ENCODE measurements around the gene ADAMTSL5. TPM values are rescaled to one million over a fixed set of nuclear protein-coding genes. Genes with fewer than 3 reads are reported as not detected.
A peak's percentile ranks its signal among the peaks of the same experiment; 100 is the strongest.
"Not testable (repeated sequence)": the region's sequence is repeated elsewhere in the genome, so short reads cannot be mapped to it uniquely, and the experiment has no call there.

ADAMTSL5 gene
- total RNA-seq, 1 experiment from 2014 or later = 1.8 TPM

DNA sequence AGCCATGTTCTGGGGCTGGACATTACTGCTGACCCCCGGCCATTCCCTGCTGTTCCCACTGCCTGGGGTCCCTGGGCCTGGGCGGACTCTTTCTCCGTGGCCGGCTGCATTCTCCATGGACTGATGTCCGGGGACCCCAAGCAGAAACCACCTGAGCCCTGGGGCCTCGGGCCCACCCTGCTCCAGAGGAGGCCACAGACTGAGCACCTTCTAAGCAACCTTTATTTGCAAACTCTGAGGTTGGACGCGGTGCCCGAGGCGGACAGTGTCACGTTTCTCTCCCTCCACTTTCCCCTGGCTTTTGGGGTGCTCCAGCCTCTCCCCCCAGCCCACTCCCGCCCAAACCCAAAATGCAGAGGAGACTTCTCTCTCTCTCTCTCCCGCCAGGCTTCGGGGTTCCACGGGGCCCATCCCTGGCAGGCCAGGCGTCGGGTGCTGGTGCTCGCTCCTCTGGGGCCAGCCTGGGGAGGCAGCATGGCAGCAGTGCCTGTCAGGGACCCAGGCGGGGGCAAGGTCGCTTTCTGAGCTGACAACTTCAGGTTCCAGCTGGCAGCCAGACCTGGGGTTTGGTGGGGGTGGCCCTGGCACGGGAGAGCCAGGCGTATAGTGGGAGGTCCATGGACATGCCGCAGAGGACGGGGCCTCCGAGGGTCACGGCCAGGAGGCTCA lies 31.5 kb downstream of the ADAMTSL5 start:
- no peak for DNase-seq (ENCODE audit: low spot score)

DNA sequence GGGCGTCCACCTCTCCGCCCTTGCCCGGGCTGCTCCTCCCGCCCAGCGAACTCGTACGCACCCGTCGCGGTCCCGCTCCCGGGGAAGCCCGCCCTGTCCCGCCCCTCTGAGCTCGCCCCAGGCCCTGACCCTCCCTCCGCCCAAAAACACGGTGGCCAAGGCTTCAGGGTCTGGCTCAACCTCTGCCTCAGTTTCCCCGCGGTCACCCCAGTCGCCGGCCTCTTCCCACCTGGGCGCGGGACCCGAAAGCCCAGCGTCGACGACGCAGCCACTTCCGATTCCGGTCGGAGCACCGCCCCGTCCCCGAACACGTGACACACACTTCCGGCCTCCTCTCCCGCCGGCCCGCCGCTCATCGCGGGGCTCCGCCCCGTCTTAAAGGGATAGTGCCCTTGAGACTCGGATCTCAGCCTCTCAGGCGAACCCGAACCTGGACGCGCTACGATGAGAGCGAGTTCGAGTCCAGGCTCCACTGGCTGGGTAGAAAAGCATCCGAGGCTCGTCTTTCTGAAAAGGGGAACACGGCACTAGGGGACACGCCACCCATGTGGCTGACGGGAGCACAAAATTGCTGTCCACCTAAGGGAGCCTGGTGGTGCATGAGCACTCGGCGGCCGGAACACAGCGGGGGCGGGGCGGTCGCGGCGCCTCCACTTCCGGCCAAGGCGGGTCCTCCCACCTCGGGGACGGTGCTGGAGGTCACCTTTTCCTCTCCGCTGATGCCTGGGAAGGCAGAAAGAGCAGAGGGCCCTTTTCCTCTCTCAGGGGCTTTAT lies 33.7 kb downstream of the ADAMTSL5 start, which contains the start of gene C19orf25:
Gene C19orf25 (minus strand): TSS at position 282 of the 774 bp plus-strand sequence. CDS start 312 bp downstream, outside the sequence.
- DNase-seq (ENCODE audit: low spot score) = peak; percentile 80

DNA sequence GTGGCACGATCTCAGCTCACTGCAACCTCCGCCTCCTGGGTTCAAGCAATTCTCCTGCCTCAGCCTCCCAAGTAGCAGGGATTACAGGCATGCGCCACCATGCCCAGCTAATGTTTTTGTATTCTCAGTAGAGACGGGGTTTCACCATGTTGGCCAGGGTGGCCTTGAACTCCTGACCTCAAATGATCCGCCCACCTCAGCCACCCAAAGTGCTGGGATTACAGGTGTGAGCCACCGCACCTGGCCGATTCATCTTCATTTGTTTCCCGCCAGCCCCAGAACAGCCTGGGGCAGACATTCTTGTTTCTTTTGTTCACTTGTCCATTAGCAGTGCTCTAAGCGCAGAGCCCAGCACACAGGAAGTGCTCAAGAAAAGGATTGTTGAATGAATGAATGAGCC lies 35.8 kb downstream of the ADAMTSL5 start:
- not testable (repeated sequence) for DNase-seq (ENCODE audit: low spot score)

DNA sequence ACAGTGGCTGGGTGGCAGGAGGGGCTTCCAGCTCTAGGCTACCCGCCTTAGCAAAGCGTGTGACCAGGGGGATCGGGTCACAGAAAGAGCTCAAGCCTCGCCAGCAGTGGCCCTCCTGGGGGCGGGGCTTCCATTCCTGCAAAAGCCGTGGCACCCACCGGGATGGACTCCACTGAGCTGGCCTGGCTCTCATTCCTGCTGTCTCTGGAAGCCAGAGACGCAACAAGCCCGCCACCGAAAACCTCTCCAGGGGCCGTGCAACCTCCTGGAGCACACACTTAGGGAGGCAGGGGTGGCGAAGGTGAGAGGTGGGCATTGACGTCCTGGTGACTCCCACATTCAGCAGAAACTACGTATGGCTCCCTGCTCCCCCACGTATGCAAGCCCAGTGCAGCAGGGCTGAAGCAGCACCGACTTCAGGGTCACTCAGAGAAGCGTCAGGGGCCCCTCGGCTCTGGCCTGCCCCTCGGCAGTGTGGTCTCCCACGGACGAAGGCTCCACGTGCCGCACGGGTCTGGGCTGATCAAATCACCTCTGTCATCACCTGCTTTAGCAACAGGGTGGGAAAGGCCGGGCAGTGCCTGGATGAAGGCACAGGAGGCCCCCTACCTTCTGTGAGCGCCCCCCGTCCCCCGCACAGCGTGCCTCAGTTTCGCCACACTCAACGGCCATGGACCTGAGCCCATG lies 36.9 kb downstream of the ADAMTSL5 start:
- no peak for DNase-seq (ENCODE audit: low spot score)

DNA sequence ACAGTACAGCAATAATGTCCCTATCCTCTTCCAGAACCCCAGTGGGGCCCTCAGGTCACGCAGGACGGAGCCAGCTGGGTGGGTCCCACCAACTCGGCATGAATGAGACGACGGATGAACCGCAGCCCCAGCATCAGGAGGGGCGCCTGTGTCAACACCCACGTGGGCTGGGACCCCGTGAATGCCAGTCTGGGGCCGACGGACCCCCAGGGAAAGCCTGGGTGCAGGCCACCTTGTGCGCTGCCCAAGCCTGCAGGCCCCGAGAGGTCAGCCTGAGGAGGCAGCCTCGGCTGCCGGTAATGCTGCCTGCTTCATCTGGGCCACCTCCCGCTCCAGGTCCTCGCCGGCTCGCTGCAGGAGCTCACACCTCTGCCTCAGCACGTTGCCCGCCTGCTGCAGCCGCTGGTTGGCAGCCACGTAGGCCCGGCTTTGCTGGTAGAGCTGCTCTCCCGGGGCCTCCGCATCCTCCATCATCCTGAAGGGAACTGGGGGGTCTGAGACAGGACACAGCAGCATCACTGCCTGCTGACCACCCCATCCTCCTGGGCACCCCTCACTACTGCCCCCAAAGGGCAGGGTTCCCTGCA lies 38.0 kb downstream of the ADAMTSL5 start:
- DNase-seq (ENCODE audit: low spot score) = no peak

DNA sequence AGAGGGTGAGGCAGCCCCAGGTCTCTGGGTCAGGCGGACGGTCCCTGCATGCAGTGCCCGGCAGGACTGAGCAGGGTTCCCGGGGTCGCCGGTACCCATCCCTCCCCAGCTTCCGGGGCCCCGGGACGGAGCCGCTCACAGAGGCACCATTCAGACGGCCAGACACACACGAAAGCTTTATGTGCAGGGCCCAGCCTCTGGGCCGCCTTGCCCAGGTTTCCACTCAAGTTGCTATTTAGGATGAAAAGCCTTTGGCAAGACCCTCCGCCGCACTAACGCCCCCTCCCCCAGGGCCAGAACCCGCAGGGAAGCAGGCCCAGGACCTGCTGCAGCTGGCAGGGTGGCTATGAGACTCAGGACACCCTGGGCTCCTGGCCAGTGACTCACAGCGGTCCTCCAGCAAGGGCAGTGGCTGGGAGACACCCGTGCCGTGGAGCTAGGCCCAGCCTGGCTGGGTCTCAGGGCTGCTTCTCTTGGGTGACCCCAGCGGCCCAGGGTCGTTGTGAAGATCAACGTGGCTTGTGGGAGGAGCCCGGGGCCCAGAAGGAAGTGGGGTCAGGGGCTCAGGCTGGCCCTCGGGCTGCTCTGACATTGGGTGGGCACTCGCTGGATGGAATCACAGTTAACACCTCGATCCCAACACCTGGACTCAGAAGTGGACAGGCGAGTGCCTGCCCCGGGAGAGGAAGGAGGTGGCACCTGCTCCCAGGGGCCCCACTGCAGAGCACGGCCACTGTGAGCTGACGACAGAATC lies 38.6 kb downstream of the ADAMTSL5 start:
- DNase-seq (ENCODE audit: low spot score) = no peak

DNA sequence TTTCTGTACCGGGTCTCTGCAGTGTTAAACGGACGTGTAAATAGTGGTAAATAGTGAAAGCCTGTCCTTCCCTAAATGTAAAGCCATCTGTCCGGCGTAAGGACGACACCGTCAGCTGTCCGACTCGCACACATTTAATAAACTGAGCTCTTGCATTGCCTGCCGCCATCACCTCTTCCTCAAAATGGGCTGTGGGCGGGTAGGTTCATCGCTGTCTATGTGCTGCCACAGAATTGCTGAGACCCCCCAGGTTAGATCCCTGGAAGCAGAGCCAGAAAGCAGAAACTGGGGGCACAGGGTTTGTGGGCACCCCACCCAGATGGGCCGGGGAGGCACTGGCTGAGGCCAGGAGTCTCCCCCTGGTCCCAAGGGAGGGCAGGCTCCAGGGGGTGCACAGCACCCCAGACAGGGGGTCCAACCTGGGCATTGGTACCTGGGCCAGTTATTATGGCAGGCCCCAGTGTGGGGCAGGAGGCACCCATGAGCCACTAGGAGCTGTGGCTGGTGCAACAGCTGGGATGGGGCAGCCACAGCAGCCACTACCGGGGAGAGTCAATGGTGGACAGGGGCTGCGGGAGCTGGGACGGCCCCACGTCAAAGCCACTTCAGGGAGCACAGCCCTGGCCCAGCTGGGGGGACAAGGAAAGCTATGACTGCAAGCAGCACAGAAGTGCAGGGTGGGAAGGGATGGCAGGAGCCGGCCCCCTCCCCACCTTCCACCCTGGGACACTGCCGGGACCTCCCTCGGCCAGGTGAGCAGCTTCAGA lies 39.6 kb downstream of the ADAMTSL5 start:
- DNase-seq (ENCODE audit: low spot score) = no peak

DNA sequence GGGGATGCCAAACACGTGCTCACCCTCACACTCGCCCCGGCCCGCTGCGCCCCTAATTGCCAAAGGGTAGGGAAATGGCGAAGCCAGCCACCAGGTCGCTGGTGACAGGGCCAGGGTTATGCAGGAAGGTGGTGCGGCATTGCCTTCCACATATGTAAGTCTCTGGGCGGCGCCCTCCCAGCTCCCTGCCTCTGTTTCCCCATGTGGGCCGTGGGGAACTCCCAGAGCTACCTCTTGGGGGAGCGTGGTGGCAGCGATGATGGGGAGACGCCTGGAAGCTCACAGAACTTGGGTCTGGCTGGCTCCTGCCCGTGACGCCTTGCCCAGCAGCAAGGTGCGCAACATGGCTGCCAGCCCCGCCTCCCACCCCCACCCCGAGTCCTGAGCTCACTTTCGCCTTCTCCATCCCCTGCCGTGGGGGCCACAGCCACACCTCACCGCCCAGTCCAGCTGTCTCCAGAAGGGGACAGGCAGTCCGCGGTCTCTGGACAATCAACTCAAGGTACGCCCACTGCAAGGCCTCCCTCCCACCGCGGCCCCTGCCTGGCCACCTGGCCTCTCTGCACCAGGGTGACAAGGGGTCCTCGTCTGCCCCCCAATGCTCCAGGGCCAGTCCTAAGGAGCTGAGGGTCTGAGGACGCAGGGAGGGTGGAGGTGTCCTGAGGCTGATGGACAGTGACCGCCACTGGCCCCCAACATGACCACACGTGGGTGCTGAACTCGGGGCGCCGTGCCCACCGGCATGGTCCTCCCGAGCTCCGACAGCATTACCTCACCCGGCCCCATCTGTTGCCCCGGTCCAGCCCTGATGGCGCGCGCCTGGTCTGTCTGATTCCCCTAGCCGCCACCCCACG lies 40.4 kb downstream of the ADAMTSL5 start:
- no peak for DNase-seq (ENCODE audit: low spot score)

DNA sequence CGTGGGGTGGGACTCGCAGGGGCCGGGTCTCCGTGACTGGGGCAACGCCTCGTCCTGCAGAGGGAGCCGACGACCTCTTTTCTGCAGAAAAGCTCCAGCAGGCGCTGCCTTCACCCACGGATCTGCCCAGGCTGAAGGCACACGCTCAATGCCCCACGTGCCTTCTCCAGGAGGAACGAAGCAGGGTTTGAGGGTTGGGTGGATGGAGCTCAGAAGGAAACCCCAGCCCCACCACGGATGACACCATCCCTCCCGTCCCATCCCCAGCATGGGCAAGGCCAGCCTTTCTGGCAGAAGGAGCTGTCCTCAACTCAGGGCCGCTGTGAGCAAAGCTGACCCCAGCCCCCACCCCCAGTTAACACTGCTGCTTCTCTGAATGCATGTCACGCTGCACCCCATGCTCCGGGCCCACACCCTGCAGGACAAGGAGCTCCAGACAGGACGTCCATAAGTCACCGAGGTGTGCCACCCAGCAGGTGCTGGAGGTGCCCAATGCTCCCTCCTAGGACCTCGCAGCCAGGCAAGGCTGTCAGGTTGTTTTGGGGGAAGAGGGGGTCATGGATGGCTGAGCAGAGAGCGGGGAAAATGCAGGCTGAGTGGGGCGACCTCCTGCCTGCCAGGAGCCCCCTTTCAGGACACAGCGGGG lies 41.2 kb downstream of the ADAMTSL5 start:
- DNase-seq (ENCODE audit: low spot score) = no peak

DNA sequence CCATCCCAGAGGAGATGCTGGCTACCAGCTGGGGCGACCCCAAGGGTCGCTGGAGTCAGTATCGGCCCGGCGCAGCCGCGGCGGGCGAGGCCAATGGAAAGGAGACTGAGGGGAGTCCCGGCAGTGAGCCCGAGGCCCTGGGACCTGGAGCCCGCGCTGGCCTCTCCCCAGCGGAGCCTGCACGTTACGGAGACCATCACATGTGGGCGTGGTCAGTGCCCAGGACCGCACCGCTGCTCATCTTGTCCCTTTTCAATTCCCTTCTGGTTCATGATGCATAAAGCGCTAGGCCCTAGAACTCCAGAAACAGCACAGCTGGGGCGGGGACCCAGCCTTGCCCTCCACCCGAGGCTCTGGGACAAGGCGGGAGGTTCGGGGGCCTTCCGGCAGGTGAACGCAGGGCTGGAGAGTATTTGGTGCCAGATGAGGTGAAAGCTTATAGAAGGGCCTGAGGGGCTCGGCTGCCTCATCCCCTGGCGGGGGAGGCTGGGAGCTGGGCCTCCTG lies 41.8 kb downstream of the ADAMTSL5 start:
- DNase-seq (ENCODE audit: low spot score) = no peak

DNA sequence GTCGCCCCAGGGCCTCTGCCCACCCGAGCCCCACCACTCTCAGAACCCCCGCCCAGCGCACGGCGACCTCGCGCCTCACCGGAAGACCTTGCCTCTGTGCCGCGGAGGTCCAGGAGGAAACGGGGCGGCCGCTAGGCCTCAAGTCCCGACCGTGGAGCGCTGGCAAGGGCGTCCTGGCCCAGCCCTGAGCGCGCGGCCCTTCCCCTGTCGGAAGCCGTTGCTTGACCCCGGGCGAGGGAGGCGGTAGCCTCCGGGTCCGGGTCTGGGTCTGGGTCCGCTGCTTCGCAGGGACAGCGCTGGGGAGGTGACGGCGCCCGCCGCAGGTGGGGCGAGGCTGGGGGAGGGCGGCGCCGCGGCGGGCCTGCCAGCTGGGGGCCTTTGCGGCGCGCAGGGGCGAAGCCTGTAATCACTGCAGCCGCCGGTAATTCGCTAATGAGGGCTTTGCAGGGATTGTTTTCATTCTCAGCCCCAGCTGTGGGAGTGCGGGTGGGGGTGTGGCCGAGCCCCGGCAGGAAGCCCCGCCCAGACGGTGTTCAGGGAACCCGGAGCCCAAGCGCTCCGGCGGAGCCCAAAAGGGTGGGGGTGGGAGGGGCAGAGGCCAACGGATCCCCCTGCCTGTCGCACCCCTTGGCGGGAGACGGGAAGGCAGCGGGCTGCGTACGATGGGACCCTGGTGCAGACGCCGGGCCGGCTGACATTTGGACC lies 42.4 kb downstream of the ADAMTSL5 start:
- no peak for DNase-seq (ENCODE audit: low spot score)

DNA sequence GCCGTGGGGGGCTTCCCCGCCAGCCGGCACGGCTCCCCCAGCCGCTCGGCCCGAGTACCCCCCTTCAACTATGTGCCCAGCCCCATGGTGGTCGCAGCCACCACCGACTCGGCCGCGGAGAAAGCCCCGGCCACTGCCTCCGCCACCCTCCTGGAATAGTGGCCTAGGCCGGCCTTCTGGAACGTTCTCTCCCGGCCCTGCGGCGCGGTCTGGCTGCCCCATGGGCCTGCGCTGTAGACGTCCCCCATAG lies 42.8 kb downstream of the ADAMTSL5 start:
- no peak for DNase-seq (ENCODE audit: low spot score)

DNA sequence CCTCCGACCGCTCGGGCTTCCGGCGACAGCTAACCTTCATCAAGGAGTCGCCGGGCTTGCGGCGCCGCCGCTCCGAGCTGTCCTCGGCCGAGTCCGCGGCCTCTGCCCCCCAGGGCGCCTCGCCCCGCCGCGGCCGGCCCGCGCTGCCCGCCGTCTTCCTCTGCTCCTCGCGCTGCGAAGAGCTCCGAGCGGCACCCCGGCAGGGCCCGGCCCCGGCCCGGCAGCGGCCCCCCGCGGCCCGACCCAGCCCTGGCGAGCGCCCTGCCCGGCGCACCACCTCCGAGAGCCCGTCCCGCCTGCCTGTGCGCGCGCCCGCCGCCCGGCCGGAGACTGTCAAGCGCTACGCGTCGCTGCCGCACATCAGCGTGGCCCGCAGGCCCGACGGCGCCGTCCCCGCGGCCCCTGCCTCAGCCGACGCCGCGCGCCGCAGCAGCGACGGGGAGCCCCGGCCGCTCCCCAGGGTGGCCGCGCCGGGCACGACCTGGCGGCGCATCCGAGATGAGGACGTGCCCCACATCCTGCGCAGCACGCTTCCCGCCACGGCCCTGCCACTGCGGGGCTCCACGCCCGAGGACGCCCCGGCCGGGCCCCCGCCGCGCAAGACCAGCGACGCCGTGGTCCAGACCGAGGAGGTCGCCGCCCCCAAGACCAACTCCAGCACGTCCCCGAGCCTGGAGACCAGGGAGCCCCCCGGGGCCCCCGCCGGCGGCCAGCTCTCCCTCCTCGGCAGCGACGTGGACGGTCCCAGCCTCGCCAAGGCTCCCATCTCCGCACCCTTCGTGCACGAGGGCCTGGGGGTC lies 43.4 kb downstream of the ADAMTSL5 start:
- DNase-seq (ENCODE audit: low spot score) = no peak

DNA sequence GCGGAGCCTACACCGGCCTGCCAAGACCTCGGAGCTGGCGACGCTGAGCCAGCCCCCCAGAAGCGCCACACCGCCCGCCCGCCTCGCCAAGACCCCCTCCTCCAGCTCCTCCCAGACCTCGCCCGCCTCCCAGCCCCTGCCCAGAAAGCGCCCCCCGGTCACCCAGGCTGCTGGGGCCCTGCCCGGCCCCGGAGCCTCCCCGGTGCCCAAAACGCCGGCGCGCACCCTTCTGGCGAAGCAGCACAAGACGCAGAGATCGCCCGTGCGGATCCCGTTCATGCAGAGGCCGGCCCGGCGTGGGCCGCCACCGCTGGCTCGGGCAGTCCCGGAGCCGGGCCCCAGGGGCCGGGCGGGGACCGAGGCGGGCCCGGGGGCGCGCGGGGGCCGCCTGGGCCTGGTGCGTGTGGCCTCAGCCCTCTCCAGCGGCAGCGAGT lies 44.0 kb downstream of the ADAMTSL5 start:
- no peak for DNase-seq (ENCODE audit: low spot score)

DNA sequence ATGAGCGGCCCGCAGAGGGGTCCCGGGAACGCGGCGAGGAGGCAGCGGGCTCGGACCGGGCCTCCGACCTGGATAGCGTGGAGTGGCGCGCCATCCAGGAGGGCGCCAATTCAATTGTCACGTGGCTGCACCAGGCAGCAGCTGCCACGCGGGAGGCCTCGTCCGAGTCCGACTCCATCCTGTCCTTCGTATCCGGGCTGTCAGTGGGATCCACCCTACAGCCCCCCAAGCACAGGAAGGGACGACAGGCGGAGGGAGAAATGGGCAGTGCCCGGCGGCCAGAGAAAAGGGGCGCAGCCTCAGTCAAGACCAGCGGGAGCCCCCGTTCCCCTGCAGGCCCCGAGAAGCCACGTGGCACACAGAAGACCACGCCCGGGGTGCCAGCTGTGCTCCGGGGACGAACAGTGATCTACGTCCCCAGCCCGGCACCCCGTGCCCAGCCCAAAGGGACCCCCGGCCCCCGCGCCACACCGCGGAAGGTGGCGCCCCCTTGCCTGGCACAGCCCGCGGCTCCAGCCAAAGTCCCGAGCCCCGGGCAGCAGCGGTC lies 44.5 kb downstream of the ADAMTSL5 start:
- DNase-seq (ENCODE audit: low spot score) = no peak

DNA sequence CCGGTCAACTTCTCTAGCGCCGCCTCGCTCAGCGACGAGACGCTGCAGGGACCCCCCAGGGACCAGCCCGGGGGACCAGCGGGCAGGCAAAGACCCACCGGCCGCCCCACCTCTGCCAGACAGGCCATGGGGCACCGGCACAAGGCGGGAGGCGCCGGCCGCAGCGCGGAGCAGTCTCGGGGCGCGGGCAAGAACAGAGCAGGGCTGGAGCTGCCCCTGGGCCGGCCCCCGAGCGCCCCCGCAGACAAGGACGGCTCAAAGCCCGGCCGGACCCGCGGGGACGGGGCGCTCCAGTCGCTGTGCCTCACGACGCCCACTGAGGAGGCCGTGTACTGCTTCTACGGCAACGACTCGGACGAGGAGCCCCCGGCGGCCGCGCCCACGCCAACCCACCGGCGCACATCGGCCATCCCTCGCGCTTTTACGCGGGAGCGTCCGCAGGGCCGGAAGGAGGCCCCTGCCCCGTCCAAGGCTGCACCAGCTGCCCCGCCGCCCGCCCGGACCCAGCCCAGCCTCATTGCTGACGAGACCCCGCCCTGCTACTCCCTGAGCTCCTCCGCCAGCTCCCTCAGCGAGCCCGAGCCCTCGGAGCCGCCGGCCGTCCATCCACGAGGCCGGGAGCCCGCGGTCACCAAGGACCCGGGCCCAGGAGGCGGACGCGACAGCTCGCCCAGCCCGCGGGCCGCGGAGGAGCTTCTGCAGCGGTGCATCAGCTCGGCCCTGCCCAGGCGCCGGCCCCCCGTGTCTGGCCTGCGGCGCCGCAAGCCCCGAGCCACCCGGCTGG lies 45.1 kb downstream of the ADAMTSL5 start:
- no peak for DNase-seq (ENCODE audit: low spot score)

DNA sequence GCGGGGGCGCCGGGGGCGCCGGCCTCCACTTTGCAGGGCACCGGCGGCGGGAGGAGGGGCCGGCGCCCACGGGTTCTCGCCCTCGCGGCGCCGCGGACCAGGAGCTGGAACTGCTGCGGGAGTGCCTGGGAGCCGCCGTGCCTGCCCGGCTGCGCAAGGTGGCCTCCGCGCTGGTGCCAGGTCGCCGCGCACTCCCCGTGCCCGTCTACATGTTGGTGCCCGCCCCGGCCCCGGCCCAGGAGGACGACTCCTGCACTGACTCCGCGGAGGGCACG lies 45.7 kb downstream of the ADAMTSL5 start:
- DNase-seq (ENCODE audit: low spot score) = no peak

All from H4 (cell line).